Small intestine (tissue), 7 donors: ENCODE data around the gene CASP8. TPM values are rescaled to one million over a fixed set of nuclear protein-coding genes. Genes with fewer than 3 reads are reported as not detected.

Experiments
- DNase-seq, 2 donors: peaks; one replicate each; pipeline versions ENCODE4 v3.0.0 to v3.0.0-alpha.2; 2013
- FAIRE-seq: peaks from 2 replicates; lab custom pipeline; 2012; peaks lifted over from hg19 to GRCh38; lab: Jason Lieb, UNC
- H3K27ac ChIP-seq, 3 donors: one replicate each; pipeline ENCODE4 v1.5.1; 2013; ENCODE audit warnings: low read length in 2 of 3, mild to moderate bottlenecking in 2 of 3, control low read depth in 1 of 3, inconsistent platforms in 1 of 3, low read depth in 1 of 3, moderate library complexity in 1 of 3
- H3K27me3 ChIP-seq, 3 donors: one replicate each; pipeline ENCODE4 v1.6.1; 2013; ENCODE audit warnings: low read length in 3 of 3, inconsistent platforms in 1 of 3; ENCODE audit not compliant: control insufficient read depth in 3 of 3, insufficient read depth in 3 of 3
- H3K36me3 ChIP-seq, 3 donors: one replicate each; pipeline ENCODE4 v1.6.1; 2013; ENCODE audit warnings: low read length in 3 of 3, inconsistent platforms in 1 of 3, low read depth in 1 of 3, mild to moderate bottlenecking in 1 of 3, moderate library complexity in 1 of 3; ENCODE audit not compliant: control insufficient read depth in 3 of 3, insufficient read depth in 2 of 3
- H3K4me1 ChIP-seq, 3 donors: one replicate each; pipeline ENCODE4 v1.6.1; 2013; ENCODE audit warnings: low read length in 2 of 3, inconsistent platforms in 1 of 3, low read depth in 1 of 3, mild to moderate bottlenecking in 1 of 3, moderate library complexity in 1 of 3; ENCODE audit not compliant: control insufficient read depth in 3 of 3, insufficient read depth in 2 of 3
- H3K4me3 ChIP-seq, 3 donors: one replicate each; pipeline ENCODE4 v1.5.1; 2013; ENCODE audit warnings: low read length in 3 of 3, control low read depth in 1 of 3, inconsistent platforms in 1 of 3, low read depth in 1 of 3, mild to moderate bottlenecking in 1 of 3, moderate library complexity in 1 of 3
- H3K9me3 ChIP-seq, 2 donors: one replicate each; pipeline ENCODE4 v1.6.1; 2013; ENCODE audit warnings: low read depth in 1 of 2, low read length in 1 of 2; ENCODE audit not compliant: control insufficient read depth in 2 of 2, insufficient read depth in 1 of 2
- WGBS, 3 donors: extraction: QIAGEN DNeasy Blood & Tissue Kit; methylation state at CpG; one replicate each; pipeline ENCODE4 v1.1.7; 2013; 5-methylcytosine and 5-hydroxymethylcytosine counted together
- polyA plus RNA-seq, 4 donors: library from polyadenylated mRNA; stranded (reverse) in 3 of 4; unstranded in 1 of 4; fragments of 200-250 nt in 3 of 4; fragments of 120-200 nt in 1 of 4; gene quantifications; one replicate each; pipeline versions ENCODE4 v1.2.1 to v1.2.3, GENCODE V29; 2013
- donor health status: healthy with polysubstance abuse.
- donor health status: control.
- donor health status: control.
- donor health status: Bipolar disorder and iron deficiency.
- donor health status: healthy.

The CASP8 gene
- polyA plus RNA-seq, 4 donors: 14.1 to 43.7 (median 20.3) TPM

DNA sequence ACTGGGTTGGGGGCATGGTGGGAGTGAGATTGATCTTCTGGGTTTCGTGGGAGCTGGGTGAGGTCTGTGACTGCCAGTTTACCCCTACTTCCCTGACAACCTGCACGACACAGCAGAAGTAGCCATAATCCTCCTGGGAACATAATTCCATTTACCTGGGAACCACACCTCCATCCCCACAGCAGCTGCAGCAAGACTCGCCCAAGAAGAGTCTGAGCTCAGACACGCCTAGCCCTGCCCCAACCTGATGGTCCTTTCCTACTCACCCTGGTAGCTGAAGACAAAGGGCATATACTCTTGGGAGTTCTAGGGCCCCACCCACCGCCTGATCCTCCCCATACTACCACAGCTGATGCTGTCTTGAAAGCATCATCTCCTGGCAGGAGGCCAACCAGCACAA lies 53.0 kb downstream of the CASP8 start:
- H3K9me3 ChIP-seq: peaks cover 0 to 11% of the 10 kb centered on the region in 2 donors
- no peaks in the 10 kb centered on the region for H3K4me1 ChIP-seq
- H3K4me3 ChIP-seq: no peak overlapping the region
- H3K36me3 ChIP-seq: no peaks in the 10 kb centered on the region
- no peaks in the 10 kb centered on the region for H3K27me3 ChIP-seq
- no peak for FAIRE-seq
- WGBS, 3 donors: 49 to 74% (median 65%) methylated on average over 5 of the region's 5 CpGs
- no peak overlapping the region for H3K27ac ChIP-seq
- DNase-seq: peak in 1 of 2 donors; percentile 6

DNA sequence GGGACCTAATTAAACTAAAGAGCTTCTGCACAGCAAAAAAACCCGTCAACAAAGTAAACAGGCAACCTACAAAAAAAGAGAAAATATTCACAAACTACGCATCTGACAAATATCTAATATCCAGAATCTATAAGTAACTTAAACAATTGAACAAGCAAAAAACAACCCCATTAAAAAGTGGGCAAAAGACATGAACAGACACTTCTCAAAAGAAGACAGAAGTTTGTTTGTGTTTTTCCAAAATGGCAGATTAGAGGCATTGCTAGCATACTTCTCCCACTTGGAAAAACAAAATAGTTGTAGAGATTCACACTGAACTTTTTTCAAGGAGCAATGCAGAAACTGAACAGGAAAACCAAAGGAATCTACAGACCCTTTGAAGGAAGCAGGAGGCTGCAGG lies 59.2 kb downstream of the CASP8 start:
- DNase-seq: no peak
- WGBS, 3 donors: 45 to 70% (median 65%) methylated on average over 2 of the region's 2 CpGs
- FAIRE-seq: no peak

DNA sequence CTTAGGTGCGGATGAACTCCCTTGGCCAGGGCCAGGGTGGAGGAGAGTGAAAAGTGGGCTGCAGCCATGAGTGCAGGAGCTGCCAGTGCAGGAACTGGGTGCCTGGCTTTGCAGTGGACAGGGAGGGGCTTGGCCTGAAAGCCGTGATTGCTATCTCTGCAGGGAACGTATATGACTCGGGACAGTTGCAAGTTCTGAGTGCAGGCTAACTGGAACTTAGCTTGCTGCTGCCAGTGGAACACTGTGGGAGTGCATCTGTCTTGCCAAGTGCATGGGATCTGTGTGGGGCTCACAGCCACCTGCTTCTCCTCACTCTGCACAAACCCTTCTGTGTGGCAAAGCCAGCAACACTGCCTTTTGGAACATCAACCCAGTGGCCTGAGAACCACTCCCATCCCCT lies 59.9 kb downstream of the CASP8 start:
- H3K9me3 ChIP-seq: peaks cover 0 to 25% of the 10 kb centered on the region in 2 donors
- H3K27ac ChIP-seq: no peak overlapping the region
- FAIRE-seq: no peak
- H3K4me1 ChIP-seq: no peaks in the 10 kb centered on the region
- WGBS, 3 donors: 89 to 93% (median 91%) methylated on average over 4 of the region's 4 CpGs
- no peak for DNase-seq
- H3K36me3 ChIP-seq: no peaks in the 10 kb centered on the region
- H3K4me3 ChIP-seq: no peak overlapping the region
- H3K27me3 ChIP-seq: no peaks in the 10 kb centered on the region

More for the DNA sequence above, 59.2 kb downstream of the CASP8 start:
- Histone ChIP-seq H3K9me3 (peaks cover 0 to 21% of the 10 kb centered on the region in 2 donors), H3K36me3 (no peaks in the 10 kb centered on the region), H3K4me1 (no peaks in the 10 kb centered on the region), H3K4me3 (no peak overlapping the region), H3K27me3 (no peaks in the 10 kb centered on the region), H3K27ac (no peak overlapping the region)

DNA sequence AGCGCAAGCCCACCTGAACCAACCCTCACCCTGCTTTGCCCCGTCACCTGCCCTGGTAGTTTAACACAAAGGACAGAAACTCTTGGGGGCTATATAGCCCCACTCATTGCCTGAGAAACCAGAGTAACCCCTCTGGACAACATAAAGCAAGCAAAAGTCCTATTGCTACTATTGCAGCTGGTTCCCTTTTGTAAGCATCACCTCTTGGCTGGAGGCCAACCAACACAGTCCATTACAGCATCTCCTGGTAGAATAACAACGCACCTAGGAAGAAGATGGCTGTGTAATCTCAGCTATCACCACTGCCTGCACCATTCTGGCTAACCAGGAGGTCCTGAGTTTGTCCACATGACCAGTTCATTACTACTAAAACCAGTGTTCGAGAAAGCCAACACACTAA lies 60.4 kb downstream of the CASP8 start:
- H3K27me3 ChIP-seq: no peaks in the 10 kb centered on the region
- WGBS, 3 donors: 85 to 90% (median 88%) methylated on average over 4 of the region's 4 CpGs
- H3K4me1 ChIP-seq: no peaks in the 10 kb centered on the region
- no peaks in the 10 kb centered on the region for H3K36me3 ChIP-seq
- H3K4me3 ChIP-seq: no peak overlapping the region
- H3K27ac ChIP-seq: no peak overlapping the region
- DNase-seq (no peak), FAIRE-seq (no peak)
- peaks cover 0 to 25% of the 10 kb centered on the region in 2 donors for H3K9me3 ChIP-seq

DNA sequence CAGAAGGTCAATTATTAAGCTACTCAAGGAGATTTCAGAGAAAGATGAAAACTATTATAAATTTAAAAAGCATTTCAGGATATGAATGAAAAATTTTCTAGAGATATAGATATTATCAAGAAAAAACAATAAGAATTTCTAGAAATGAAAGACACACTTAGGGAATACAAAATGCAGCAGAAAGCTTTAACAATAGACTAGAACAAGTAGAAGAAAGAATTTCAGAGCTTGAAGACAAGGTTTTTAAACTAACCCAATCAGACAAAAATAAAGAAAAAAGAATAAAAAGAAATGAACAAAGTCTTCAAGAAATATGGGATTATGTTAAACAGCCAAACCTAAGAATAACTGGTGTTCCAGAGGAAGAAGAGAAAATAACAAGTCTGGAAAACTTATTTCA lies 62.4 kb downstream of the CASP8 start:
- Histone ChIP-seq H3K27ac (no peak overlapping the region), H3K4me1 (no peaks in the 10 kb centered on the region), H3K36me3 (no peaks in the 10 kb centered on the region), H3K4me3 (no peak overlapping the region), H3K9me3 (peaks cover 0 to 27% of the 10 kb centered on the region in 2 donors), H3K27me3 (no peaks in the 10 kb centered on the region)
- no peak for DNase-seq
- peak; percentile 90 for FAIRE-seq

DNA sequence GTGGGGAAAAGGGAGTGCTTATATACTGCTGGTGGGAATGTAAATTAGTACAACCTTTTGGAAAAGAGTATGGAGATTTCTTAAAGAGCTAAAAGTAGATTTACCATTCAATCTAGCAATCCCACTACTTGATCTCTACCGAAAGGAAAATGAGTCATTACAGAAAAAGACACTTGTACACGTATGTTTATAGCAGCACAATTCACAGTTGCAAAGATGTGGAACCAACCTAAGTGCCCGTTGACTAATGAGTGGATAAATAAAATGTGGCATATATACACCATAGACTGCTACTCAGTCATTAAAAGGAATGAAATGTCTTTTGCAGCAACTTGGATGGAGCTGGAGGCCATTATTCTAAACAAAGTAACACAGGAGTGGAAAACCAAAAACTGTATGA lies 67.3 kb downstream of the CASP8 start:
- peaks cover 0 to 1% (median 0%) of the 10 kb centered on the region in 3 donors for H3K36me3 ChIP-seq
- no peak overlapping the region for H3K27ac ChIP-seq
- FAIRE-seq: no peak
- WGBS, 3 donors: 68 to 79% (median 72%) methylated on average over 3 of the region's 3 CpGs
- no peaks in the 10 kb centered on the region for H3K4me1 ChIP-seq
- DNase-seq: no peak
- no peak overlapping the region for H3K4me3 ChIP-seq
- peaks cover 0 to 10% of the 10 kb centered on the region in 2 donors for H3K9me3 ChIP-seq
- no peaks in the 10 kb centered on the region for H3K27me3 ChIP-seq

DNA sequence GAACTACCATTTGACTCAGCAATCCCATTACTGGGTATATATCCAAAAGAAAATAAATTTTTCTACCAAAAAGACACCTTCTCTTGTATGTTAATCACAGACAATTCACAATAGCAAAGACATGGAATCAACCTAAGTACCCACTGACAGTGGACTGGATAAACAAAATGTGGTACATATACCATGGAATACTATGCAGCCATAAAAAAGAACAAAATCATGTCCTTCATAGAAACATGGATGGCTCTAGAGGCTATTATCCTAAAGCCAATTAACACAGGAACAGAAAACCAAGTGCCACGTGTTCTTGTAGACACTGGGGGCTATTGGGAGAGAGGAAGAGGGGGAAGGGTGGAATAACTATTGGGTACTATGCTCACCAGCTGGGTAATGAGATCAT lies 69.1 kb downstream of the CASP8 start:
- H3K4me1 ChIP-seq: no peaks in the 10 kb centered on the region
- H3K27me3 ChIP-seq: no peaks in the 10 kb centered on the region
- H3K27ac ChIP-seq: no peak overlapping the region
- peaks cover 0 to 1% (median 0%) of the 10 kb centered on the region in 3 donors for H3K36me3 ChIP-seq
- FAIRE-seq (no peak), DNase-seq (no peak)
- H3K4me3 ChIP-seq: no peak overlapping the region
- peaks cover 0 to 7% of the 10 kb centered on the region in 2 donors for H3K9me3 ChIP-seq
- WGBS, 3 donors: 47 to 67% (median 63%) methylated on average over 1 of the region's 1 CpG

Other genes starting within 250 kb of the CASP8 start
- gene HYCC2, start 188.9 kb upstream of the CASP8 start, polyA plus RNA-seq: 10 to 100 TPM in 1 of 4 donors, 1 to 10 TPM in 3; 3.8 to 10.4 (median 6.9) TPM
- 100 to 1,000 TPM in 3 of 4 donors, 10 to 100 TPM in 1; 81.3 to 174 (median 135) TPM for gene NDUFB3, start 188.5 kb upstream of the CASP8 start, polyA plus RNA-seq
- gene CFLAR, start 144.4 kb upstream of the CASP8 start, polyA plus RNA-seq: 10 to 100 TPM; 26.4 to 68.6 (median 47.1) TPM
- 10 to 100 TPM; 11.6 to 21.7 (median 16.4) TPM for gene CASP10, start 77.4 kb upstream of the CASP8 start, polyA plus RNA-seq
- 1 to 10 TPM in 1 of 4 donors, under 1 TPM in 2, not detected in 1; 0.60 to 2.9 (median 0.71) TPM for gene FLACC1, start 96.8 kb downstream of the CASP8 start, polyA plus RNA-seq
- 10 to 100 TPM; 13.4 to 36.1 (median 21.5) TPM for gene TRAK2, start 190.9 kb downstream of the CASP8 start, polyA plus RNA-seq
- 100 to 1,000 TPM in 2 of 4 donors, 10 to 100 TPM in 2; 30.3 to 160 (median 97.6) TPM for gene STRADB, start 191.2 kb downstream of the CASP8 start, polyA plus RNA-seq